DND-41 (cell line): Measurements from ENCODE around the gene NTM.

Source experiments
- EZH2 ChIP-seq: IDR thresholded peaks from 3 replicates; pipeline ENCODE4 v1.6.1; 2012; ENCODE audit warnings: borderline replicate concordance, low read depth, mild to moderate bottlenecking, moderate library complexity, low read length, inconsistent platforms; ENCODE audit not compliant: severe bottlenecking
- TF ChIP-seq, protein P1 (sequence below): IDR thresholded peaks from 2 replicates; pipeline ENCODE4 v1.5.1; 2012; ENCODE audit warnings: borderline replicate concordance, low read length, moderate library complexity, mild to moderate bottlenecking; ENCODE audit not compliant: poor library complexity, severe bottlenecking; ENCODE audit errors: extremely low read depth

GRCh38 chr11:131653260-131653659 lies 282.8 kb downstream of the NTM start:
- TF ChIP-seq, protein P1, sequence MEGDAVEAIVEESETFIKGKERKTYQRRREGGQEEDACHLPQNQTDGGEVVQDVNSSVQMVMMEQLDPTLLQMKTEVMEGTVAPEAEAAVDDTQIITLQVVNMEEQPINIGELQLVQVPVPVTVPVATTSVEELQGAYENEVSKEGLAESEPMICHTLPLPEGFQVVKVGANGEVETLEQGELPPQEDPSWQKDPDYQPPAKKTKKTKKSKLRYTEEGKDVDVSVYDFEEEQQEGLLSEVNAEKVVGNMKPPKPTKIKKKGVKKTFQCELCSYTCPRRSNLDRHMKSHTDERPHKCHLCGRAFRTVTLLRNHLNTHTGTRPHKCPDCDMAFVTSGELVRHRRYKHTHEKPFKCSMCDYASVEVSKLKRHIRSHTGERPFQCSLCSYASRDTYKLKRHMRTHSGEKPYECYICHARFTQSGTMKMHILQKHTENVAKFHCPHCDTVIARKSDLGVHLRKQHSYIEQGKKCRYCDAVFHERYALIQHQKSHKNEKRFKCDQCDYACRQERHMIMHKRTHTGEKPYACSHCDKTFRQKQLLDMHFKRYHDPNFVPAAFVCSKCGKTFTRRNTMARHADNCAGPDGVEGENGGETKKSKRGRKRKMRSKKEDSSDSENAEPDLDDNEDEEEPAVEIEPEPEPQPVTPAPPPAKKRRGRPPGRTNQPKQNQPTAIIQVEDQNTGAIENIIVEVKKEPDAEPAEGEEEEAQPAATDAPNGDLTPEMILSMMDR = no peak
- TF ChIP-seq EZH2 = no peak
